ENCODE results near the gene PDE4D.

- TF ChIP-seq, protein P1, sequence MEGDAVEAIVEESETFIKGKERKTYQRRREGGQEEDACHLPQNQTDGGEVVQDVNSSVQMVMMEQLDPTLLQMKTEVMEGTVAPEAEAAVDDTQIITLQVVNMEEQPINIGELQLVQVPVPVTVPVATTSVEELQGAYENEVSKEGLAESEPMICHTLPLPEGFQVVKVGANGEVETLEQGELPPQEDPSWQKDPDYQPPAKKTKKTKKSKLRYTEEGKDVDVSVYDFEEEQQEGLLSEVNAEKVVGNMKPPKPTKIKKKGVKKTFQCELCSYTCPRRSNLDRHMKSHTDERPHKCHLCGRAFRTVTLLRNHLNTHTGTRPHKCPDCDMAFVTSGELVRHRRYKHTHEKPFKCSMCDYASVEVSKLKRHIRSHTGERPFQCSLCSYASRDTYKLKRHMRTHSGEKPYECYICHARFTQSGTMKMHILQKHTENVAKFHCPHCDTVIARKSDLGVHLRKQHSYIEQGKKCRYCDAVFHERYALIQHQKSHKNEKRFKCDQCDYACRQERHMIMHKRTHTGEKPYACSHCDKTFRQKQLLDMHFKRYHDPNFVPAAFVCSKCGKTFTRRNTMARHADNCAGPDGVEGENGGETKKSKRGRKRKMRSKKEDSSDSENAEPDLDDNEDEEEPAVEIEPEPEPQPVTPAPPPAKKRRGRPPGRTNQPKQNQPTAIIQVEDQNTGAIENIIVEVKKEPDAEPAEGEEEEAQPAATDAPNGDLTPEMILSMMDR (IDR thresholded peaks at IDR 0.05) = no peak
- TF ChIP-seq REST (IDR thresholded peaks at IDR 0.05; ENCODE audit: insufficient read depth in 1 of 2, low read depth in 2 of 2, low read length in 1 of 2) (no peak), POLR2AphosphoS5 (IDR thresholded peaks at IDR 0.05; ENCODE audit: low read depth, low read length) (no peak), TCF7L2 (IDR thresholded peaks at IDR 0.05; ENCODE audit: low read depth, low read length) (no peak)
Measured at GRCh38 chr5:59137846-59138245, 755.7 kb downstream of the PDE4D start.
